SU-DHL-6 (cell line): ENCODE measurements around the gene CACNA1G.

Experiments
- EZH2phosphoT487 ChIP-seq: fragments of 200-600 bp; sonication (generic), shearing (Covaris generic); conservative IDR thresholded peaks from 2 replicates; pipeline ENCODE4 v1.6.1; 2018; ENCODE audit warnings: mild to moderate bottlenecking, antibody characterized with exemption, low read length, moderate library complexity, mixed read lengths
- TF ChIP-seq, protein P1 (sequence below): fragments of 200-600 bp; sonication (generic); IDR thresholded peaks from one replicate; pipeline ENCODE4 v1.5.1; 2017; ENCODE audit warnings: antibody characterized with exemption, mild to moderate bottlenecking, low read length, moderate library complexity; ENCODE audit not compliant: insufficient read depth, poor library complexity, severe bottlenecking

DNA sequence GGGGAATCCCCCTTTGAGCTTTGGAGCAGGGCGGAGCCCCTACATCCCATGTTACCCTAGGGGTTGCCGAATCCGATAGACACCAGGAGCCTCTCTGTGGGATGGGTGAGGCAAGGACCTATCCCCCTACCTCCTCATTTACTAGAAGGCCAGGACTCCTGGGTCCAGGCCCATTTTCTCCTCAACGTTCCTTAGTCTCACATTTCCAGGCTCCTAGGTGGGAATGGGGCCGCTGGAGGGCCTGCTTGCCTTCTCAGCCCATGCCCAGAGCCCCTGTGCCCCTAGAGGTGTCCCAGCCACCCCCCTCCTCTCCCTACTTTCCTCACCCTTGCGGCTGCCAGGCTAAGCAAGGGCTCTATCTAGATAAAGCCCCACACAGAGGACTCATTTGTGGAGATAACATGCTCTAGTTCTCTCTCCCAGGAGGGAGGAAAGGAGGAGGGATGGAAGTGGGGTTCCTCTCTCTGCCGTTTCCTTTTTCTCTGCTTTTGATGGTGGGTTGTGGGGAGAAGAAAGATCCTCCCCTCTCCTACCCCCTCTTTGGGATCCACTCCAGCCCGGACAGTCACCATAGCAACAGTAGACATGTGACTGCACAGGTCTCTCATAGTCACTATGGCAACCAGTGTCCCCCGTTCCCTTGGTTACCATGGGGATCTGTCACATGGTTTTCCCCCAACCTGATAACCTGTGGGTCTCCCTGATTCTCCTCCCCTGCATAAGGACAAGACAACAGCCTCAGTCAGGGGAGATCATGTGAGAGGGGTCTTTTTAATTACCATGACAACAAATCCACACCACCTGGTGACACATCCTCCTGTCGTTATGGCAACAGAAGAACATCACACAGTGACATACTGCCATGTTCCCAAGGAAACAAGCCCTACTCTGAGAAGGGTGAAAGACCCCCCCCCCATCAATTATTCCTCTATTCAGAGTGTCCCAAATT is 5.2 kb downstream of the CACNA1G start:
- TF ChIP-seq, protein P1, sequence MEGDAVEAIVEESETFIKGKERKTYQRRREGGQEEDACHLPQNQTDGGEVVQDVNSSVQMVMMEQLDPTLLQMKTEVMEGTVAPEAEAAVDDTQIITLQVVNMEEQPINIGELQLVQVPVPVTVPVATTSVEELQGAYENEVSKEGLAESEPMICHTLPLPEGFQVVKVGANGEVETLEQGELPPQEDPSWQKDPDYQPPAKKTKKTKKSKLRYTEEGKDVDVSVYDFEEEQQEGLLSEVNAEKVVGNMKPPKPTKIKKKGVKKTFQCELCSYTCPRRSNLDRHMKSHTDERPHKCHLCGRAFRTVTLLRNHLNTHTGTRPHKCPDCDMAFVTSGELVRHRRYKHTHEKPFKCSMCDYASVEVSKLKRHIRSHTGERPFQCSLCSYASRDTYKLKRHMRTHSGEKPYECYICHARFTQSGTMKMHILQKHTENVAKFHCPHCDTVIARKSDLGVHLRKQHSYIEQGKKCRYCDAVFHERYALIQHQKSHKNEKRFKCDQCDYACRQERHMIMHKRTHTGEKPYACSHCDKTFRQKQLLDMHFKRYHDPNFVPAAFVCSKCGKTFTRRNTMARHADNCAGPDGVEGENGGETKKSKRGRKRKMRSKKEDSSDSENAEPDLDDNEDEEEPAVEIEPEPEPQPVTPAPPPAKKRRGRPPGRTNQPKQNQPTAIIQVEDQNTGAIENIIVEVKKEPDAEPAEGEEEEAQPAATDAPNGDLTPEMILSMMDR: no peak
- no peak for TF ChIP-seq EZH2phosphoT487
